Measurements from ENCODE around the gene FRG1.
A peak's percentile ranks its signal among the peaks of the same experiment; 100 is the strongest.
"Not testable (repeated sequence)": the region's sequence is repeated elsewhere in the genome, so short reads cannot be mapped to it uniquely, and the experiment has no call there.

The FRG1 gene

DNA sequence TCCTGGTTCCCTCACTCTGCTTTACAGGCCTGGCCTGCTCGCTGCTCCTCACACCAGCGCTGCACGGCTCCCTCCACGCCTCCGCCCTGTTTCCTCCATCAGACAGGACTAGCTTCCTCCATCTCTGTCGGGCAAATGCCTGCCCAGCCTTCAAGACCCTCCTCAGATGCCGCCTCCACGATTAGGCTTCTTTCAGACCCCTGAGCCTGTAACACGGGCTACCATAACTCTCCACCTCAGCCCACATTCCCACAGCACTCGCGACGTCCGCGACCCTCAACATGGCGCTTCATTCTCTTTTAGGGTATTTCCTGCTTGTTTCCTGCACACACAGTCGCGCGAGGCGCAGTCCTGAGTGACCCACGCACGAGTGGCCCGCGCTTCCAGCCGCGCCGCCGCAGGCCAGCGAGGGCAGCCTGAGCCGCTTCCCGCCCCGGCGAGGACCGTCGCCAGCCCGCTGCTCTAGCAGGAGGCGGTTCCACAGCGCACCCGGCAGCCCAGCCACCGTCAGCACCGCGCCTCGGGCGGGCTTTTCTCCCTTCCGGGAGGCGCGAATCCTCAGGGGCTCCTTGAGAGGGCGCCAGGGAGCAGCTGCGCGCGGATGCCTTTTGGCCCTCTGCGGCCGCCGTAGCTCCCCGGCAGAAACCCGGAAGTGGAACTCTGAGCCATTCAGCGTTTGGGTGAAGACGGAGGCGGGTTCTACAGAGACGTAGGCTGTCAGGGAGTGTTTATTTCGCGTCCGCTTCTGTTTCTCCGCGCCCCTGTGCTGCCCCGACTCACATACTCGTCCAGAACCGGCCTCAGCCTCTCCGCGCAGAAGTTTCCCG is at the start of gene FRG1:
FRG1 (plus strand) TSS at position 695 of the 827 bp plus-strand sequence. CDS start 138 bp downstream, outside the sequence.
- peak; percentile 98 for DNase-seq

DNA sequence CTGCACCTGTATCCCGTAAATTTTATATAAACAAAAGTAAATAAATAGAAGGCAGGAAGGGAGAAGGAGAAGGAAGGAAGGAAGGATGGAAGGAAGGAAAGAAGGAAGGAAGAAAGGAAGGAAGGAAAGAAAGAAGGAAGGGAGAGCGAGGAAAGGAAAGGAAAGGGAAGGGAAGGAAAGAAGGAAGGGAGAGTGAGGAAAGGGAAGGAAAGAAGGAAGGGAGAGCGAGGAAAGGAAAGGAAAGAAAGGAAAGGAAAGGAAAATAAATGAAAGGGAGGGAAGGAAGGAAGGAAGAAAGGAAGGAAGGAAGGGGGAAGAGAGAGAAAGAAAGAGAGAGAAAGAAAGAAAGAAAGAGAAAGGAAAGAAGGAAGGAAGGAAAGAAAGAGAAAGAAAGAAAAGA is 43.0 kb upstream of the FRG1 start:
- no peak for DNase-seq

DNA sequence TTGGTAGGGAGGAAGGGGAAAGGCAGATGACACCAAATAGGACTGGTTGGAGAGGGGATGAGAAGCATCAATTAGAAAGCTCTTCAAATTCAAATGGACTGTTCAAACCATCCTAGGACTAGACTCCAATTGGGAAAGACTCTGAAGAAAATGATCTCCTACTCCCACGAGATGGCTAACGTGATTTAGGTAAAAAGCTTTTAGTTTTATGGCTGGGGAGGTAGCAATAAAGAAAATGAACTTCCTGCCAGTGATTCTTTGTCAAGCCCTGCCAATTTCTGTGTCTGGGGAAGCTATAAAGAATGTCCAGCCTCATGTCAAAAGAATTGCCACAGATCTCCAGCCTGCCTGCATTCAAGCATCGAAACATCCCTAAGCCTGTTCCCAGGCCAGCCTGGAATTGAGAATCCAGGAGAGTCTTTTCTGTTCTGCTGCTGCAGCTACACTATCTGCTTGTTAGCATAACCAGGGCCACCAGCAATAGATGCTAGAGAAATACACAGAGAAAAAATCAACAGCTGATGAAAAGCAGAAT is 41.1 kb upstream of the FRG1 start:
- DNase-seq, result not testable (repeated sequence)

DNA sequence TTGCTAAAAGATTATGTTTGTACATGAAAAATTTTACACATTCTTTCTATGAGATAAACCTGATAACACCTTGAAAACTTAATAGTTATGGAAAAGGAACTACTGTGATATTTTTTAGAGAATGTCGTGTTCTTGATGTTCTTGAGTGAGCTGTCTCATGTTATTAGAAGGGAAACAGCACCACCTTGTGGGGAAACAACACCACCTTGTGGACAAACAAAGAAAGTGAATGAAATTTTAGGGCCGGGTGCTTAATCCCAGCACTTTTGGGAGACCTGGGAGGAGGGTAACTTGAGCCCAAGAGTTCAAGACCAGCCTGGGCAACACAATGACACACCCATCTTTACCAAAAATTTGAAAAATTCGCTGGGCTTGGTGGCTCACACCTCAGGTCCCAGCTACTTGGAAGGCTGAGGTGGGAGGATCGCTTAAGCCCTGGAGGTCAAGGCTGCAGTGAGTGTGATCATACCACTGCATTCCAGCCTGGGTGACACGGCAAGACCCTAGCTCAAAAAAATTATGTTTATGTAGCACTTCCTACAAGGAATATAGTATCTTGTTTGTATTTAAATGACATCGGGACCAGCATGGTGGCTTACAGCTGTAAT is 36.1 kb upstream of the FRG1 start:
- peak; percentile 25 for DNase-seq

GRCh38 chr4:189912170-189912569 is 28.5 kb upstream of the FRG1 start:
- no peak for DNase-seq

DNA sequence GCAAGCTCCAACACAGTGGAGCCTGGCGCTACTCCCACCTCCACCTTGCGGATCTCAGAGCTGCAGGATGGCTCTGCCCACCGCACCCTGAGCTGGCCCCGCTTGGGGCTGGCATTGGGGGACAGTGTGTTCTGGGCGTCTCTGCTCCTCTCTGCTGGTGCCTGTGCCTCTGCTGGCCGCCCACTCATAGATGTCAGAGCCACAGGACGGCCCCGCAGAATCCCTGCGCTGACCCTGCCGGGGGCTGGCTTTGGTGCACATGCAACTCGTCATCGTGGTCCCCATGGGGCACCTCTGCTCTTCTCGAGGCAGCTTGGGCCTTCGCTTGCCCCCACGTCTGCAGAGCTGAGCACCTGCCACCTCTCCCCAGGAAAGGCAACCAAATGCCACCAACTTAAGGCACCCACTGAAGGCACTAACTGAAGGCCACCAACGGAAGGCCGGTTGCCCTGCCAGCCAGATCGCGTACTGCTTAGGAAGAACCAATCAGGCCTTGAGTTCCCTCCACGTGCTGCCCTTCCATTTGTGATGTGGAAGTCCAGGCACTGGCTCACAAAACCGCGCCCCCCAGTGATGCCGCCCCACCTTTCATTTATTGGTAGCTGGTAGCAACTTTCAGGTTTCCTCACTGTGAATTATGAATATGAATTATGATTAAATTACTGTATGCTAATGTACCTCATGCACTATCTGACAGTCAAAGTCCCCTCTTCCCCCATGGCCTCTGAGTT is 23.3 kb upstream of the FRG1 start:
- DNase-seq, result no peak

DNA sequence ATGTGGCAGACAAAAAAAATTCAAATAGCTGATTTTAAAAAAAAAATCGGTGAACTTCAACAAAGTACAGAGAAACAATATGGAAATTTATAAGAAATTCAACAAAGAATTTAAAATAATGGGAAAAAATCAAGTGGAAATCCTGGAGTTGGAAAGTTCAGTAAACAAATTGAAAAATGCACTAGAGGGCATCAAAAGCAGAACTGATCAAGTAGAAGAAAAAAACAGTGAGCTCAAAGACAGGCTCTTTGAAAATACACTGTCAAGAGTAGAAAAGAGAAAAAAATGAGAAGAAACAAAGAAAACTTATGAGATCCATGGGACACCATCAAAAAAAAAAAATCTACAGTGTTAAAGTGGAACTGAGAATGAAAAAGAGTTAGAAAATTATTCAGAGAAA is 19.6 kb upstream of the FRG1 start:
- DNase-seq, result no peak

GRCh38 chr4:189926742-189927141 is 13.9 kb upstream of the FRG1 start:
- not testable (repeated sequence) for DNase-seq

DNA sequence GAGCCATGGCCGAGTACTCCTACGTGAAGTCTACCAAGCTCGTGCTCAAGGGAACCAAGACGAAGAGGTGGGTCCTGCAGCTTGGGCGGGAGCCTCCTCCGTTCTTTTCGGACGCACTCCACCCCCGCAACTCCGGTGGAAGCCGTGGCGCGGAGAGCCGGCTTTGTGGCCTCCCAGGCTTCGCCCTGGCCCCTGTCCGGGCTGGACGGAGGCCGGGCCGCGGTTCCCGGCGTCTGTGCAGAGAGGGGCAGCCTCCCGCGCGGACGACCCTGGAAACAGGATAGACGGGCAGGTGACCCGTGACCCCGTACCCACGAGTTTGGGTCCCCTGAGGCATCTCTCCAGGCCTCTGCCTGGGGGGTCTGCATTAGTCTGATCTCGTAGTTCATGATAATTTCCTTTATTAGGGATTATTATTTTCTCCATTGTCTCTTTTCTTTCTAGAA is 356 bp downstream of the FRG1 start:
- DNase-seq, result no peak

GRCh38 chr4:189942412-189942811 is 1.7 kb downstream of the FRG1 start:
- not testable (repeated sequence) for DNase-seq

GRCh38 chr4:189944077-189944476 is 3.4 kb downstream of the FRG1 start:
- DNase-seq, result not testable (repeated sequence)

GRCh38 chr4:189946906-189947305 is 6.2 kb downstream of the FRG1 start:
- not testable (repeated sequence) for DNase-seq

- DNase-seq, result not testable (repeated sequence)
Observed at GRCh38 chr4:189948486-189948885, 7.8 kb downstream of the FRG1 start.

- DNase-seq, result not testable (repeated sequence)
Observed at GRCh38 chr4:189969291-189969690, 28.6 kb downstream of the FRG1 start.

GRCh38 chr4:189973646-189974045 is 33.0 kb downstream of the FRG1 start:
- no peak for DNase-seq

DNA sequence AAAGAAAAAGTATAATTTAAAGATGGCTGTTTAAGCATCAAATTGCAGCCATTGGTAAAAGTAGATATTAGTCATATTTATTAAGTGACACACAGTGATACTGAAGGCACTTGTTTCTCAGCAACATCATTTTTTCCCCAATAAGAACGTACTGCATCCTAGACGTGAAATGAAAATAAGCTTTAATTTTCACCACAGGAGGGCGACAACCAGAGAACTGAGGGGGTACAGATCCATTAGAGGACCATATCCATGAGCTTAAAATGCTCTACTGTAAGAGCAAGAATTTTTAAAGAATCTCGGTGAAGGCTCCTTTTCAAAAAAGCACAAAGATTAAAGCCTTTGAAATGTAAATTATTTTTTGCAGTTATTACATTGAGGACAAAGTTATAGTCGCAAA is 33.4 kb downstream of the FRG1 start:
- no peak for DNase-seq

GRCh38 chr4:189979196-189980047 is 38.8 kb downstream of the FRG1 start:
- DNase-seq, result no peak

DNA sequence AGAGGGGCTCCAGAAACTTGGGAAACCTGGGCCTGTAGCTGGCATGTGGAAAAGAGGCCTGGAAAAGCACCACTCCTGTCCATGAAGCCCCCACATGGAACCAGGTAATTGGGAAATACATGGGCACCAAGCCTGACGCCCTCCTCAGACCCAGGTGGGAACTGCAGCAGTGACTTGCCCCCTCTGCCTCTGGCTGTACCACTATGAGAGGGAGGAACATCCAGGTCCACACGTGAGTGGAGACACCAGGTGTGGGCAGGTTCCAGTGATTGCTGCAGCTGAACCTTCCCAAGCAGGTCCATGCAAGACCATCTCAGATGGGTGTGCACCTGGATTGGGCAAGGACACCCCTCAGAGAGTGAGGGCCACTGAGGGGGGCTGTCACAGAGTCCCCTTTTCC is 39.6 kb downstream of the FRG1 start:
- DNase-seq, result not testable (repeated sequence)

DNA sequence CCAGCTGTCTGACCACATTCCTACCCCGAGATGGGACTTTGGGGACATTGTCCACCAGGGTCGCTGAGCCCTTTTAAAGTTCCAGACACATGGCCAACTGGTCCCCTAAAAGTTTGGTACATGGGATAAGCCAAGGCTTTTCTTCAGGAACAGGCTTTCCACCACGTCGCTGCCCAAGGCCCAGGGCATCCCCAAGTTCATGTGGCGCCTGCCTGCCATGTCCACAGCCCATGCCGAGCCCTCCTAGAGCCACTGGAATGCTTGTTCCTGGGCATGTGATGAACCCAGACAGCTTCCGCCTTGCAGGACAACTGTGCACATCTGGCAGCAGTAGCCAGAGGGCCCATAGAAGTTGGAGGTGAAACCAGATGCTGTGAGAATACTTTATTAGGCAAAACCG is 41.3 kb downstream of the FRG1 start:
- DNase-seq, result no peak

- DNase-seq, result not testable (repeated sequence)
Observed at GRCh38 chr4:189983916-189984526, 43.3 kb downstream of the FRG1 start.

- DNase-seq, result not testable (repeated sequence)
Observed at GRCh38 chr4:189984661-189985060, 44.0 kb downstream of the FRG1 start.
